NK-92 (cell line): ENCODE results near the gene ITGB8.

Source experiments
- DNase-seq: peaks from one replicate; lab custom pipeline; 2025; ENCODE audit not compliant: unreplicated experiment; lab: John Stamatoyannopoulos, UW

ITGB8 gene

DNA sequence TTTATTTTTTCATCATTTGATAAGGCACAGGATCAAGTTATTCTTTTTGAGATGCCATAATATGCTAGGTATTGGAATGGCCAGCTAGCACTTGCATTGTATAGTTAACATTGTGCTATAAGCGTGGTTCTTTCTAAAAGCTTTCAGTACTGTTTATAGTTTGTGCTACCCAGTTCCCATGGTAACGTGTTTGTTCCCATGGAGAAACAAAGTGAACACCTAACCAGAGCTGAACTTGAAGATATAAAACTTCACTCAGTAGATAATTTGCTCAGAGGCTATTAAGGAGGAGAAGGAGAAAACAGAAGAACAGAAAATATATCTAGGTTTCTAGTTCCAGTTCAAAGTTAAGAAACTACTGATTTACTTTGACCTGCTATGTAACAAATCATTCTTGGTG, 23.6 kb upstream of the ITGB8 start:
- no peak for DNase-seq

DNA sequence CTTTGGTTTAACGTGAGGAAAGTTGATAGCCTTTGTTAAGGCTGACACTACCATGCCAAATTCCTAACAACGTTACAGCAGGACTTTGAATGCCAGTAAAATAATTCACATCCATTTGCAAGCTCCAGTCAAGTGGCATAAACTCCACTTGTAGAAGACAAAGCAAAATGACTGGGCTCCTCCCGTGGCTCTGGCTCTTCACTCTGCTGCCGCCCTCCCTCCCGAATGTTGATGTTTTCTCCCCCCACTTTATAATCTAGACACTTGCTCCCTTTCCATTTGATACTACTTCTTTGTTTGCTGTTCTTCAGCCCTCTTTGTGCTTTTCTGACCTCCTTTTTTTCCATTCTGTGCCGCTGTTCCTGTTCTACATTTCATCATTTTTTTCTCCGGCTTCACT, 22.8 kb upstream of the ITGB8 start:
- DNase-seq, result no peak

DNA sequence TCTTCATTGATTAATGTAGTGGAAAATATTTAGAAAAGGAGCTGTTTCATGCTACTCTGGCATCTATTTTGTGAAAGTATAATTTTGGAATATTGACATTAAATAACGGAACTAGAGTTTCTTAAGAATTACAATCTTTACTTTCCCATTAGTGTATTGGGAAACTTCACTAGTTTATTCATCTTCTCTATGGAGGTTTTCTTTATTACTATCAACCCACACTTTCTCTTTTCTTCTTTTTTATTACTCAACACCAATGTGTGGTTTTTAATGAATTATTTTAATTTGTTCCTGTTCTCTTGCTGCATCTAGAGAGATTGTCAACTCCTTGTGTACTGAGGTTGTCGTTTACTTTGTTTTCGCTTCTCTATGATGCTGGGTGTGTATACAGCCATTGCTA, 20.4 kb upstream of the ITGB8 start:
- DNase-seq, result no peak

GRCh38 chr7:20310963-20311742, 19.5 kb upstream of the ITGB8 start:
- no peak for DNase-seq

DNA sequence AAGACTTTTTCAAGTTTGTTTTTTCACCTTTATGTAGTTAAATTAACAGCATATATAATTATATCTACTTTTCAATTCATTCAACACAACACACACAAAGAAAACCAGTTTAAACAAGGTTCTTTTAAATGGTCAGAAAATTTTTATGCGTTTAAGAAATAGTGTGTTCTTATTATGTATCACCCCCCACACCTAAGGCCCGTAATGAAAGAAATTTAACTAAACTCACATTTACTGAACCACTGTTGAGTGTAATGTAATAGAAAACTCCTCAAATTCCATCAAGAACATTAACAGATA, 19.0 kb upstream of the ITGB8 start:
- no peak for DNase-seq

GRCh38 chr7:20312562-20312961, 18.1 kb upstream of the ITGB8 start:
- DNase-seq, result no peak

DNA sequence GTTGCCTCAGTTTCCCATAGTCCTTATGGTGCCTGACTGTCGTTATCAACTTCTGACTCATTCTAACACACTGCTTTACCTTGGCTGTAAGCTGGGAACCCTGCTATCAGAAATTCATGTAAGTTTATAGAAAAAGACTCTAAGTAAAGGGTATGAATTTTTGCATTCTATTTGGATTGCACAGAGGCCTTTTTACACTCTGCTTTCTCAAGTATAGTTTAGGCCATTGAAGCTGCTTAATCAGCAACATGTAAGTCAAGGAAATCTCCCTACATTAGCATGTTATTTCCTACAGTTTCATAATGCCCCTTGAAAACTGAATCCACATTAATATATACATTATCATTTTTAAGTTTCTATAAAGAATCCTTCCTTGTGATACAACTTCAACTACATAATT, 17.1 kb upstream of the ITGB8 start:
- no peak for DNase-seq

- DNase-seq, result no peak
Observed at GRCh38 chr7:20314198-20314597, 16.5 kb upstream of the ITGB8 start.

DNA sequence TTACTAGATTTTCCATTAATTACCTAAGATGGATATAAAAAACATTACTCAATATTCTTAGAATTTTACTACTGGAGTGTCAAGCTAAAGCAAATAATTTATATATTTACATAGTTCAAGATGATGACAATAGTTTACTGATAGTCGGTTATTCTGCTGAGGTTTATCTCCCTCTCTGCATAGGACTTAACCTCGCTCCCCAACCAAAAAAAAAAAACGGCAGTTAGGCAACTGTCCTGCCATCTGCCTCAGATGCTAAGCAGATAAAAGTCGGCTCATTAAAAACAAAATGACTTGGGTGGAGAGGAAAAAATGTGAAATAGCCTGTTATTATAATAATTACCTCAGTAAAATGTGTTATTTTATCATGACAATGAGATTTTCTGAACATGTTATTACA, 14.0 kb upstream of the ITGB8 start:
- DNase-seq, result no peak

DNA sequence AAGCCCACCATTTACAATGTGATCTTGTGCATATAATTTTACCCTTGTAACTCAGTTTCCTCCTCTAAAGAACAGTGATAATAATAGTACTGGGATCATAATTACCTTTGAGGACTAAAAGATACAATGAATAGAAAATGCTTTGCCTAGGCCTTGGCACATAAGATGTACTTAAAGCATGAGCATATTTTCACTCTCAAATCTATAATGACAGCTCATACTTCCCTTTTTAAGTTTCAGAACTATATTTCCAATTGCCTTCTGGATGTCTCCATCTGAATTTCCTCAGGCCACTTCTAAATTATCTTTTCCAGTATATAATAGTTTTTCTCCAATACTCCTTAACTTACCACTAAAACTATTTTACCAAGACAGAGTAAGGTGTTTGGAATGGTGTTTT, 13.3 kb upstream of the ITGB8 start:
- DNase-seq, result no peak

DNA sequence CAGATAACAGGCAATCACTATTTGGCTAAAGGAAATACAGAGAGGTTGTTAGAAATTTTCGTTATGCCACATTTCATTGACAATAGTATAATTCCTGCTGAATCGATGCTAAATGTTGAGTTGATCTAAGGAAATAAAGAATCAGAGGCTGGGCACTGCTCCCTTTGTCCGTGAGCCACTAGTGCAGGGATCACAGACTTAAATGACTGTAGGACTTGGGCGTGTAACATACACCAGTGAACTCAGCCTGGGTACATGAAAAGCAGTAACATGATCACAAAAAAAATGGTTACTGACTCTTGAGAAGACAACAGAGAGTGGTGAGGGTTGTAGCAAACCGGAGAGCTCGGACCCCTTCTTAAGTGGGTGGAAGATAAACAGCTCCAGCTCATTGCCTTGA, 11.8 kb upstream of the ITGB8 start:
- DNase-seq, result no peak

- DNase-seq, result no peak
Observed at GRCh38 chr7:20320322-20320721, 10.4 kb upstream of the ITGB8 start.

GRCh38 chr7:20320786-20321185, 9.9 kb upstream of the ITGB8 start:
- no peak for DNase-seq

- DNase-seq, result no peak
Observed at GRCh38 chr7:20323595-20323994, 7.1 kb upstream of the ITGB8 start.

GRCh38 chr7:20326342-20326741, 4.4 kb upstream of the ITGB8 start:
- DNase-seq, result no peak

- DNase-seq, result no peak
Observed at GRCh38 chr7:20327055-20327454, 3.6 kb upstream of the ITGB8 start.

DNA sequence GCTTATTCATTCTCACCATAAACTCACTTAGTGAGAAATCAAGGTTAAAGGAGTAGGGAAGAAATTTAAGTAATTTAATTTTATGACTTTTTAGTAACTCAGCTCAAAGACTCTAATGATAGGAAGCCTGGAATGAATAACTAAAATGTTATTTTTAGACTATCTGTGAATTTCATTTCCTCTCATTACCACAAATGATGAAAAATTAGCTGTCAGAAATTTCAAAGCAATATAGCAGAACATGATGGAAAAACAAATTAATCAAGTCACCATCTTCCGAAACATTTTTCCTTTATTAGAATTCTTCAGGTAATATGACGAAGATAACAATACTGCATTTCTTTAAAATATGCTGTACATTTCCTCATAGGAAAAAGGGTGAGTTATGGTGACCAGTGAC, 2.7 kb upstream of the ITGB8 start:
- DNase-seq, result no peak

DNA sequence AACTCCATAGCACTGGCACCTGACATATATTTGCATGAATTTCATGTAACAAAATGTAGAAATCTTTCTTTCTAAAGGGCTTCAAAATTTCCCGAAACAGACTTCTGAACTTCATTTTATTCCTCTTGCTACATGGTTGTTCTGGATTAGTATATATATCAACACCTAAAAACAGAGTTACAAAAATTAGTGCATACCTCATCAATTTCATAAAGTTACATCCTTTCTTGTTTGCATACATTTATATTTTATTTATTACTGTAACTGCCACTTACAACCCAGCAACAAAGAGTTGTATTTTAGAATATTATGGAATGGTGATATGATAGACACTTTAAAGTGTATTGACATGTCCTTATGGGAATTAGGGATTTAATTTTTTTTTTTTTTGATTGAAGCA, 2.0 kb upstream of the ITGB8 start:
- no peak for DNase-seq

GRCh38 chr7:20329389-20330238, 1.1 kb upstream of the ITGB8 start:
- DNase-seq, result no peak

GRCh38 chr7:20330928-20331909, 519 bp downstream of the ITGB8 start:
- DNase-seq, result no peak
